Tibial nerve (tissue), 4 donors: ENCODE results near the gene GPR183. TPM values are rescaled to one million over a fixed set of nuclear protein-coding genes. Genes with fewer than 3 reads are reported as not detected.

Experiments
- DNase-seq, 2 donors: peaks; one replicate each; pipeline ENCODE4 v3.0.0-alpha.2; 2019; ENCODE audit warnings: low spot score in 2 of 2
- H3K27ac ChIP-seq, 4 donors: fragments of 200-600 bp; sonication (generic) in 3 of 4; one replicate each; pipeline ENCODE4 v1.5.1; 2017 to 2019; ENCODE audit warnings: mild to moderate bottlenecking in 1 of 4
- H3K27me3 ChIP-seq, 2 donors: fragments of 200-600 bp; sonication (generic) in 1 of 2; one replicate each; pipeline versions ENCODE4 v1.5.1 to v1.6.0; 2017 to 2019
- H3K36me3 ChIP-seq, 3 donors: fragments of 200-600 bp; sonication (generic); one replicate each; pipeline ENCODE4 v1.5.1; 2018 to 2019
- H3K4me1 ChIP-seq, 4 donors: fragments of 200-600 bp; sonication (generic) in 3 of 4; one replicate each; pipeline ENCODE4 v1.5.1; 2017 to 2019
- H3K4me3 ChIP-seq, 4 donors: fragments of 200-600 bp; sonication (generic) in 3 of 4; one replicate each; pipeline ENCODE4 v1.5.1; 2017 to 2019; ENCODE audit warnings: mild to moderate bottlenecking in 1 of 4, moderate library complexity in 1 of 4
- H3K9me3 ChIP-seq, 4 donors: fragments of 200-600 bp; sonication (generic) in 3 of 4; one replicate each; pipeline ENCODE4 v1.5.1; 2017 to 2019
- EP300 ChIP-seq, 2 donors: sonication (generic); formaldehyde crosslinking; IDR thresholded peaks; one replicate each; pipeline ENCODE4 v1.6.1; 2017; ENCODE audit warnings: antibody characterized with exemption in 2 of 2, mild to moderate bottlenecking in 1 of 2
- POLR2A ChIP-seq, 2 donors: fragments of 450-650 bp; IDR thresholded peaks; one replicate each; pipeline ENCODE4 v1.6.1; 2017; ENCODE audit warnings: antibody characterized with exemption in 2 of 2, mild to moderate bottlenecking in 2 of 2, moderate library complexity in 2 of 2
- WGBS, 2 donors: methylation state at CpG; one replicate each; pipeline ENCODE4 v1.1.5; 2018; 5-methylcytosine and 5-hydroxymethylcytosine counted together
- total RNA-seq, 4 donors: library from RNA; depleted of rRNA; stranded (reverse); fragments of >200 nt; gene quantifications; one replicate each; pipeline ENCODE4 v1.1.0, GENCODE V29; 2016
- TF ChIP-seq, protein P1 (sequence below), 5 experiments: fragments of 200-600 bp in 3 of 5; fragments of 450-650 bp in 2 of 5; sonication (generic) in 3 of 5; IDR thresholded peaks; one replicate each; pipeline ENCODE4 v1.5.1; 2016 to 2019; ENCODE audit warnings: antibody characterized with exemption in 5 of 5, mild to moderate bottlenecking in 3 of 5, moderate library complexity in 2 of 5

Gene GPR183
- total RNA-seq, 4 donors from 2014 or later: 6.3 to 20.4 (median 13.1) TPM

DNA sequence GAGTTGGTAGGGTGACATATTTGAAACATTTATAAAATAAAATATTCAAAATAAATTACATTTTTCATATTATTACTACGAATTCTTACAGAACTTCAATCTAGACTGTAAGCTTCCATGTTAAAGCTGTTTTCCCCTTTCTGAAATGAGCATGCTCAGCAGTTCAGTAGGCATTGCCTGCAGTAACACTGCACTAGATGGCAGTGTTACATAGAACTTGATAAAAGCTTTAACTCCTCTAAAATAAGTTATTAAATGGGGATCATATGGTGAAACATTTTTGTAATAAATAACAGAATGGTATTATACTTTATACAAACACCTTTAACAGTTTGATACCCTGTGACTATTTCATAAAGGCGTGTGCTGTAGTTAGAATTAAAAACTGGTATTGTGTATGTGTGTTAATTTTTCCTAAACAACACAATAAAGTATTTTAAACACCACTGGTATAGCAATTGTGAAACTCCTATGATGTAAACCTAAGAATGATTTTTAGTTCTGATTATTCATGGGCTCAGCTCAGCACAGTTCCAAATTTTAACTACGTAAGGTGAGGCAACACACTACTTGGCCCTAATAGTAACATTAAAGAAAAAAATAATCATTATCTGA is 37.5 kb downstream of the GPR183 start:
- no peak for TF ChIP-seq POLR2A (IDR thresholded peaks at IDR 0.05)
- TF ChIP-seq, protein P1, sequence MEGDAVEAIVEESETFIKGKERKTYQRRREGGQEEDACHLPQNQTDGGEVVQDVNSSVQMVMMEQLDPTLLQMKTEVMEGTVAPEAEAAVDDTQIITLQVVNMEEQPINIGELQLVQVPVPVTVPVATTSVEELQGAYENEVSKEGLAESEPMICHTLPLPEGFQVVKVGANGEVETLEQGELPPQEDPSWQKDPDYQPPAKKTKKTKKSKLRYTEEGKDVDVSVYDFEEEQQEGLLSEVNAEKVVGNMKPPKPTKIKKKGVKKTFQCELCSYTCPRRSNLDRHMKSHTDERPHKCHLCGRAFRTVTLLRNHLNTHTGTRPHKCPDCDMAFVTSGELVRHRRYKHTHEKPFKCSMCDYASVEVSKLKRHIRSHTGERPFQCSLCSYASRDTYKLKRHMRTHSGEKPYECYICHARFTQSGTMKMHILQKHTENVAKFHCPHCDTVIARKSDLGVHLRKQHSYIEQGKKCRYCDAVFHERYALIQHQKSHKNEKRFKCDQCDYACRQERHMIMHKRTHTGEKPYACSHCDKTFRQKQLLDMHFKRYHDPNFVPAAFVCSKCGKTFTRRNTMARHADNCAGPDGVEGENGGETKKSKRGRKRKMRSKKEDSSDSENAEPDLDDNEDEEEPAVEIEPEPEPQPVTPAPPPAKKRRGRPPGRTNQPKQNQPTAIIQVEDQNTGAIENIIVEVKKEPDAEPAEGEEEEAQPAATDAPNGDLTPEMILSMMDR (IDR thresholded peaks at IDR 0.05): peak; percentile 34 to 62 (median 52)
- TF ChIP-seq EP300 (IDR thresholded peaks at IDR 0.05): peak in 1 of 2 donors; percentile 34
- no peaks in the 10 kb centered on the region for H3K27me3 ChIP-seq
- H3K36me3 ChIP-seq: peaks cover 0 to 16% (median 0%) of the 10 kb centered on the region in 3 donors
- peaks cover 0 to 7% (median 3%) of the 10 kb centered on the region in 4 donors for H3K4me1 ChIP-seq
- H3K4me3 ChIP-seq: no peak overlapping the region
- peaks cover 0 to 5% (median 0%) of the 10 kb centered on the region in 4 donors for H3K9me3 ChIP-seq
- no peak for DNase-seq
- WGBS, 2 donors: 62 to 69% methylated on average over 3 of the region's 3 CpGs
- H3K27ac ChIP-seq: peak overlapping the region in 1 of 4 donors; percentile 35

DNA sequence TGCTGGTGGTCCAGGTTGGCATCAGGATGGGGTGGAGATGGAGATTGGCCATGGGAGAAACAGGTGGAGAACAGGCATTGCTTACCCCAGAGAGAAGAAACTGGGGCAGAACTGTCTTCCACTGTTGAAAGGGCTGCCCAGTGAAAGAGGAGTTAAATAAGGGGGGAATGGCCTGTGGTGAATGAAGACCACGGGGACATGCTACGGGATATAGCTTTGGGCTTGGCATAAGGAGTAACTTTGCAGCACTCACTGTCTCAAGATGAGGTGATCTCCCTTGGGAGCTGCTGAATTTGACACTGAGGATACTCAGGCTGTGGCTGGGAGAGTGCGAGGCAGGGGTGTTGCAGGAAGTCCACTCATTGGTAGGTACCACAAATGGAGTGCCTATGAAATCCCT is 38.4 kb downstream of the GPR183 start:
- Histone ChIP-seq H3K9me3 (peaks cover 0 to 5% (median 0%) of the 10 kb centered on the region in 4 donors), H3K27ac (no peak overlapping the region), H3K4me3 (no peak overlapping the region), H3K4me1 (peaks cover 0 to 14% (median 6%) of the 10 kb centered on the region in 4 donors), H3K36me3 (peaks cover 0 to 16% (median 0%) of the 10 kb centered on the region in 3 donors), H3K27me3 (no peaks in the 10 kb centered on the region)
- 80 to 87% methylated on average over 3 of the region's 3 CpGs for WGBS, 2 donors
- no peak for DNase-seq
- TF ChIP-seq, protein P1 (IDR thresholded peaks at IDR 0.05): no peak
- TF ChIP-seq EP300 (IDR thresholded peaks at IDR 0.05) (no peak), POLR2A (IDR thresholded peaks at IDR 0.05) (no peak)

DNA sequence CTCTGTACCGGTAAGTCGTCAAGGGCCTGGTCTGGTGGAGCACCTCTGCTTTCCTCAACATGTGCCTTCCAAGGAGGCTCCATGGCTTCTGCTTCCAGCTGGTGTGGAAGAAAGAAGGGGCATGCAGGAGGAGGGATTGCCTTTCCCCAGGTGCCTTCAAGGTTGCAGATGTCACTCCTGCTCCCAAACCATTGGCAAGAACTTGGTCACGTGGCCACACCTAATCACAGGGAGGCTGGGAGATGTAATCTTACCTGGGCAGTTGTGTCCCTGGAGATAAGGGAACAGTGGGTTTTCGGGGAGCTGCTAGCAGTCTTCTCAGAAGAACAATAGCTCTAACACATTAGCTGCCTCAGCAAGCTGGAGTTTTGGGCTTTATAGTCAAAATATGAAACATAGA is 39.3 kb downstream of the GPR183 start:
- Histone ChIP-seq H3K4me3 (no peak overlapping the region), H3K27ac (no peak overlapping the region), H3K4me1 (peaks cover 0 to 14% (median 7%) of the 10 kb centered on the region in 4 donors), H3K27me3 (no peaks in the 10 kb centered on the region), H3K36me3 (peaks cover 0 to 16% (median 0%) of the 10 kb centered on the region in 3 donors), H3K9me3 (peaks cover 0 to 5% (median 0%) of the 10 kb centered on the region in 4 donors)
- TF ChIP-seq EP300 (IDR thresholded peaks at IDR 0.05): no peak
- TF ChIP-seq, protein P1 (IDR thresholded peaks at IDR 0.05): no peak
- TF ChIP-seq POLR2A (IDR thresholded peaks at IDR 0.05): no peak
- DNase-seq: no peak
- WGBS, 2 donors: 92 to 96% methylated on average over 4 of the region's 4 CpGs

DNA sequence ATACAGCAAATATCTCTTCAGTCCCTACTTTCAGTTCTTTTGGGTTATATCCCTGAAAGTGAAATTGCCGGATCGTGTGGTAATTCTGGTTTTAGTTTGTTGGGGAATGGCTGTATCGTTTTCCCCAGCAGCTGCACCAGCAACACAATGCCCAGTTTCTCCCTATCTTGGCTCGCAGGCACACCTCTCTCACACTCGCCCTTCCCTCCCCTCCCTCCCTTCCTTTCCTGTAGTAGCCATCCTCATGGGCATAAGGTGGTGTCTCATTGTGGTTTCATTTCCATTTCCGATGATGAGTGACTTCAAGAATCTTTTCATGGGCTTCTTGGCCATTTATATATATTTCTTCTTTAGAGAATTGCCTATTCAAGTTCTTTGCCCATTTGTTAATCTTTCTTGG is 40.4 kb downstream of the GPR183 start:
- Histone ChIP-seq H3K27ac (no peak overlapping the region), H3K27me3 (no peaks in the 10 kb centered on the region), H3K4me3 (no peak overlapping the region), H3K36me3 (peaks cover 0 to 8% (median 0%) of the 10 kb centered on the region in 3 donors), H3K9me3 (no peaks in the 10 kb centered on the region), H3K4me1 (peaks cover 0 to 13% (median 5%) of the 10 kb centered on the region in 4 donors)
- WGBS, 2 donors: 86 to 88% methylated on average over 6 of the region's 6 CpGs
- DNase-seq: no peak
- no peak for TF ChIP-seq POLR2A (IDR thresholded peaks at IDR 0.05)

DNA sequence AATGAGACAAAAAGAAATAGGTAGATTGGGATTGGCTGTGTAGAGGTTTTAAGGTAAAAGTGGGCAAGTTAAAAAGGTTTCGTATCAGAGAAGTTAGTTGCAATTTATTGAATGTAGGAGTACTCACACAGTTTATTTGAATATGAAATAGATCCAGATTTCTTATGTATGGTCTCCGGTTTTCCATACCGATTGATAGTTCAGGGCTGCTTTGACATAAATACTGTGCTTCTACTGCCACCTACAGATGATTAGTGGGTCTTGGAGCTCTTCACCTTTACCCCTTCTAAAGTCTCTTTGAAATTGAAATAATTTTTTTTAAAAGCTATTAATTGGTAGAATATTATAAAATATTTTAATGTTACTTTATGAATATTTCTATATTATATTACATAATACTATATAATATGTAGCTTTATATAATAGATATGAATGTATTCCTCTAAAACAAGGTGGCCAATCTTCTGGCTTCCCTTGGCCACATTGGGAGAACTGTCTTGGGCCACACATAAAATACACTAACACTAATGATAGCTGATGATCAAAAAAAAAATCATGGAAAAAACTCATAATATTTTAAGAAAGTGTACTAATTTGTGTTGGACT is 41.3 kb downstream of the GPR183 start:
- H3K4me3 ChIP-seq: no peak overlapping the region
- no peaks in the 10 kb centered on the region for H3K9me3 ChIP-seq
- no peaks in the 10 kb centered on the region for H3K27me3 ChIP-seq
- DNase-seq: no peak
- H3K4me1 ChIP-seq: peaks cover 0 to 15% (median 3%) of the 10 kb centered on the region in 4 donors
- WGBS, 2 donors: 38 to 39% methylated on average over 3 of the region's 3 CpGs
- no peak overlapping the region for H3K27ac ChIP-seq
- H3K36me3 ChIP-seq: peaks cover 0 to 8% (median 0%) of the 10 kb centered on the region in 3 donors
- TF ChIP-seq POLR2A (IDR thresholded peaks at IDR 0.05) (no peak), EP300 (IDR thresholded peaks at IDR 0.05) (no peak)
- TF ChIP-seq, protein P1 (IDR thresholded peaks at IDR 0.05): peak; percentile 38 to 54 (median 45)
